ENCODE measurements around the gene RETREG2. TPM values are rescaled to one million over a fixed set of nuclear protein-coding genes. Genes with fewer than 3 reads are reported as not detected.

Gene RETREG2
- total and polyA plus RNA-seq, 2 of the 8 experiments (the other 6 are each of a cell fraction or from before 2014, with no cell fraction given) = 51.3 to 67.4 TPM

GRCh38 chr2:219210196-219210885 lies 32.3 kb downstream of the RETREG2 start:
- H3K79me2 ChIP-seq (ENCODE audit: control insufficient read depth in 1 of 2, insufficient read depth in 2 of 2, low read length in 2 of 2) = no peaks in the 10 kb centered on the region
- H2AK5ac ChIP-seq (ENCODE audit: low read depth, low read length) = no peak overlapping the region
- no peaks in the 10 kb centered on the region for H3K27me3 ChIP-seq (replicated peaks in 1 of 4; ENCODE audit: control insufficient read depth in 3 of 4, extremely low read depth in 1 of 4, insufficient read depth in 3 of 4, low read length in 3 of 4)
- H2BK5ac ChIP-seq (ENCODE audit: low read depth, low read length) = no peak overlapping the region
- H2BK12ac ChIP-seq (ENCODE audit: low read depth, low read length) = no peak overlapping the region
- peaks cover 10% of the 10 kb centered on the region for H3K23me2 ChIP-seq (ENCODE audit: low read depth, low read length)
- no peak for DNase-seq (ENCODE audit: low read depth in 1 of 2, low spot score in 2 of 2)
- TF ChIP-seq SIX5 (IDR thresholded peaks at IDR 0.05; ENCODE audit: low read depth, low read length) (no peak), HDAC6 (IDR thresholded peaks at IDR 0.05; ENCODE audit: low read depth, low read length) (no peak), USF2 (IDR thresholded peaks at IDR 0.05; ENCODE audit: low read length) (no peak), FOSL1 (IDR thresholded peaks at IDR 0.05; ENCODE audit: insufficient read depth, low read depth, low read length) (no peak), CREB1 (IDR thresholded peaks at IDR 0.05) (no peak), TCF12 (IDR thresholded peaks at IDR 0.05; ENCODE audit: low read depth, low read length) (no peak)
- no peaks in the 10 kb centered on the region for H3K9me3 ChIP-seq (ENCODE audit: insufficient read depth in 2 of 2, low read depth in 1 of 2, low read length in 1 of 2)
- CTCF ChIA-PET (ENCODE audit: partially characterized antibody) = interaction anchor here (1.0 kb wide), 1 partner anchor 104 kb away, joined by 3 read pairs; no protein-coding TSS in a partner anchor
- peaks cover 0 to 6% (median 3%) of the 10 kb centered on the region in 4 experiments; a peak in 5 of 7 replicates for H3K4me1 ChIP-seq (replicated peaks in 1 of 4; ENCODE audit: control insufficient read depth in 3 of 4, insufficient read depth in 4 of 4, low read length in 3 of 4)
- FAIRE-seq = no peak
- no peaks in the 10 kb centered on the region for H3K79me1 ChIP-seq (ENCODE audit: low read depth, low read length)
- 90% methylated on average over 24 of the region's 24 CpGs; no CpG with 5 or more reads in 1 of the 2 experiments for WGBS, 2 experiments (ENCODE audit: extremely low coverage in 1 of 2, insufficient coverage in 1 of 2, insufficient read length in 1 of 2, insufficient replicate concordance in 2 of 2, low coverage in 1 of 2, low lambda C conversion rate in 2 of 2, missing lambda C conversion rate in 1 of 2)
- H3K36me3 ChIP-seq (ENCODE audit: control insufficient read depth in 2 of 4, insufficient read depth in 4 of 4, low read length in 3 of 4) = peaks cover 13 to 51% (median 23%) of the 10 kb centered on the region in 4 experiments
- POLR2A ChIA-PET (ENCODE audit: partially characterized antibody) = interaction anchor here (1.1 to 6.1 kb wide), 4 partner anchors 9 to 17 kb away, joined by 3 to 101 read pairs (median 4); partner anchors contain the start of gene ABCB6
- no peak overlapping the region for H3K9ac ChIP-seq (replicated peaks in 1 of 4; ENCODE audit: extremely low read depth in 1 of 4, low read depth in 3 of 4, low read length in 3 of 4)
- no peak overlapping the region for H2BK120ac ChIP-seq (replicated peaks; ENCODE audit: low read depth, low read length)
- no peak overlapping the region for H3K18ac ChIP-seq (ENCODE audit: extremely low read depth, low read length)
- H2AFZ ChIP-seq (ENCODE audit: low read length) = no peak overlapping the region
- H3K27ac ChIP-seq (ENCODE audit: low read depth, low read length) = no peak overlapping the region
- no peak overlapping the region for H2BK20ac ChIP-seq (ENCODE audit: low read length)
- H3K4me3 ChIP-seq (ENCODE audit: extremely low read depth in 1 of 4, insufficient read depth in 2 of 4, low read depth in 3 of 4, low read length in 4 of 4) = no peak overlapping the region
- no peak overlapping the region for H4K5ac ChIP-seq (ENCODE audit: insufficient read length, low read depth, low read length)
- no peak overlapping the region for H3K4me2 ChIP-seq (ENCODE audit: insufficient read depth in 1 of 2, low read depth in 2 of 2, low read length in 2 of 2)
- no peak overlapping the region for H2BK15ac ChIP-seq (ENCODE audit: low read length)
- H3K14ac ChIP-seq (ENCODE audit: insufficient read length) = no peak overlapping the region
- no peak overlapping the region for H4K91ac ChIP-seq (replicated peaks; ENCODE audit: insufficient read length, low read length)
- no peak overlapping the region for H3K4ac ChIP-seq (replicated peaks; ENCODE audit: insufficient read length, low read depth, low read length)
- H4K20me1 ChIP-seq (replicated peaks in 1 of 2; ENCODE audit: control insufficient read depth in 1 of 2, insufficient read depth in 2 of 2, low read length in 2 of 2) = peaks cover 0 to 4% of the 10 kb centered on the region in 2 experiments
- no peak overlapping the region for H4K8ac ChIP-seq (ENCODE audit: extremely low read depth, insufficient read depth, low read length)
- H3K23ac ChIP-seq (ENCODE audit: insufficient read length) = no peak overlapping the region
- H3K56ac ChIP-seq (replicated peaks; ENCODE audit: insufficient read length, low read depth, low read length) = no peak overlapping the region

Measured in H1 (cell line).